ENCODE results near the gene STBD1. TPM values are rescaled to one million over a fixed set of nuclear protein-coding genes. Genes with fewer than 3 reads are reported as not detected.

The STBD1 gene
- total RNA-seq, 1 experiment from 2014 or later = 4.9 TPM

DNA sequence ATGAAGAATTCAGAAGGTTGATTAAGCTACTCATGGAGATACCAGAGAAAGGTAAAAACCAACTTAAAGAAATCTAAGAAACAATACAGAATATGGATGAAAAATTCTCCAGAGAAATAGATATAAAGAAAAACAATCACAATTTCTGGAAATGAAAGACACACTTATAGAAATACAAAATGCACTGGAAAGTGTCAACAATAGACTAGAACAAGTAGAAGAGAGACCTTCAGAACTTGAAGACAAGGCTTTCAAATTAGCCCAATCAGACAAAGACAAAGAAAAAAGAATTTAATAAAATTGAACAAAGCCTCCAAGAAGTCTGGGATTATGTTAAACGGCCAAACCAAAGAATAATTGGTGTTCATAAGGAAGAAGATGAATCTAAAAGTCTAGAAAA, 9.6 kb downstream of the STBD1 start:
- Histone ChIP-seq H3K36me3 (ENCODE audit: control insufficient read depth, insufficient read depth, low read length) (no peaks in the 10 kb centered on the region), H3K27ac (ENCODE audit: low read length) (no peak overlapping the region), H3K9me3 (ENCODE audit: control insufficient read depth, insufficient read depth, low read depth, low read length) (no peaks in the 10 kb centered on the region), H3K4me3 (ENCODE audit: low read depth in 2 of 2, low read length in 2 of 2) (no peak overlapping the region), H3K27me3 (ENCODE audit: control insufficient read depth, insufficient read depth, low read length) (no peaks in the 10 kb centered on the region), H3K4me1 (ENCODE audit: control insufficient read depth, insufficient read depth, low read length) (no peaks in the 10 kb centered on the region)
- intact Hi-C loops (cut with micrococcal nuclease; ENCODE audit: unreplicated experiment) = no loop called here
- TF ChIP-seq SIN3A (IDR thresholded peaks at IDR 0.05; ENCODE audit: borderline replicate concordance, insufficient read depth, low read depth, low read length) = no peak
- TF ChIP-seq TCF7L2 (IDR thresholded peaks at IDR 0.05; ENCODE audit: low read depth, low read length) = no peak
- no peak for TF ChIP-seq POLR2AphosphoS5 (IDR thresholded peaks at IDR 0.05; ENCODE audit: low read depth, low read length)
- TF ChIP-seq, protein P1, sequence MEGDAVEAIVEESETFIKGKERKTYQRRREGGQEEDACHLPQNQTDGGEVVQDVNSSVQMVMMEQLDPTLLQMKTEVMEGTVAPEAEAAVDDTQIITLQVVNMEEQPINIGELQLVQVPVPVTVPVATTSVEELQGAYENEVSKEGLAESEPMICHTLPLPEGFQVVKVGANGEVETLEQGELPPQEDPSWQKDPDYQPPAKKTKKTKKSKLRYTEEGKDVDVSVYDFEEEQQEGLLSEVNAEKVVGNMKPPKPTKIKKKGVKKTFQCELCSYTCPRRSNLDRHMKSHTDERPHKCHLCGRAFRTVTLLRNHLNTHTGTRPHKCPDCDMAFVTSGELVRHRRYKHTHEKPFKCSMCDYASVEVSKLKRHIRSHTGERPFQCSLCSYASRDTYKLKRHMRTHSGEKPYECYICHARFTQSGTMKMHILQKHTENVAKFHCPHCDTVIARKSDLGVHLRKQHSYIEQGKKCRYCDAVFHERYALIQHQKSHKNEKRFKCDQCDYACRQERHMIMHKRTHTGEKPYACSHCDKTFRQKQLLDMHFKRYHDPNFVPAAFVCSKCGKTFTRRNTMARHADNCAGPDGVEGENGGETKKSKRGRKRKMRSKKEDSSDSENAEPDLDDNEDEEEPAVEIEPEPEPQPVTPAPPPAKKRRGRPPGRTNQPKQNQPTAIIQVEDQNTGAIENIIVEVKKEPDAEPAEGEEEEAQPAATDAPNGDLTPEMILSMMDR (IDR thresholded peaks at IDR 0.05) = no peak
- TF ChIP-seq, protein P2, sequence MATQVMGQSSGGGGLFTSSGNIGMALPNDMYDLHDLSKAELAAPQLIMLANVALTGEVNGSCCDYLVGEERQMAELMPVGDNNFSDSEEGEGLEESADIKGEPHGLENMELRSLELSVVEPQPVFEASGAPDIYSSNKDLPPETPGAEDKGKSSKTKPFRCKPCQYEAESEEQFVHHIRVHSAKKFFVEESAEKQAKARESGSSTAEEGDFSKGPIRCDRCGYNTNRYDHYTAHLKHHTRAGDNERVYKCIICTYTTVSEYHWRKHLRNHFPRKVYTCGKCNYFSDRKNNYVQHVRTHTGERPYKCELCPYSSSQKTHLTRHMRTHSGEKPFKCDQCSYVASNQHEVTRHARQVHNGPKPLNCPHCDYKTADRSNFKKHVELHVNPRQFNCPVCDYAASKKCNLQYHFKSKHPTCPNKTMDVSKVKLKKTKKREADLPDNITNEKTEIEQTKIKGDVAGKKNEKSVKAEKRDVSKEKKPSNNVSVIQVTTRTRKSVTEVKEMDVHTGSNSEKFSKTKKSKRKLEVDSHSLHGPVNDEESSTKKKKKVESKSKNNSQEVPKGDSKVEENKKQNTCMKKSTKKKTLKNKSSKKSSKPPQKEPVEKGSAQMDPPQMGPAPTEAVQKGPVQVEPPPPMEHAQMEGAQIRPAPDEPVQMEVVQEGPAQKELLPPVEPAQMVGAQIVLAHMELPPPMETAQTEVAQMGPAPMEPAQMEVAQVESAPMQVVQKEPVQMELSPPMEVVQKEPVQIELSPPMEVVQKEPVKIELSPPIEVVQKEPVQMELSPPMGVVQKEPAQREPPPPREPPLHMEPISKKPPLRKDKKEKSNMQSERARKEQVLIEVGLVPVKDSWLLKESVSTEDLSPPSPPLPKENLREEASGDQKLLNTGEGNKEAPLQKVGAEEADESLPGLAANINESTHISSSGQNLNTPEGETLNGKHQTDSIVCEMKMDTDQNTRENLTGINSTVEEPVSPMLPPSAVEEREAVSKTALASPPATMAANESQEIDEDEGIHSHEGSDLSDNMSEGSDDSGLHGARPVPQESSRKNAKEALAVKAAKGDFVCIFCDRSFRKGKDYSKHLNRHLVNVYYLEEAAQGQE (IDR thresholded peaks at IDR 0.05; ENCODE audit: insufficient read depth in 1 of 2, low read depth in 2 of 2, low read length in 1 of 2) = no peak
- BruUV-seq (replicated peaks) = no TSS peak
- ChIA-PET POLR2A (no interaction called here), CTCF (no interaction called here)
- ATAC-seq (no peak), DNase-seq (ENCODE audit: low read depth, low spot score) (no peak)
- in situ Hi-C loops (cut with HindIII; ENCODE audit: low pct_unique_long_range_greater_than_20kb, low sequenced_read_pairs) = no loop called here

DNA sequence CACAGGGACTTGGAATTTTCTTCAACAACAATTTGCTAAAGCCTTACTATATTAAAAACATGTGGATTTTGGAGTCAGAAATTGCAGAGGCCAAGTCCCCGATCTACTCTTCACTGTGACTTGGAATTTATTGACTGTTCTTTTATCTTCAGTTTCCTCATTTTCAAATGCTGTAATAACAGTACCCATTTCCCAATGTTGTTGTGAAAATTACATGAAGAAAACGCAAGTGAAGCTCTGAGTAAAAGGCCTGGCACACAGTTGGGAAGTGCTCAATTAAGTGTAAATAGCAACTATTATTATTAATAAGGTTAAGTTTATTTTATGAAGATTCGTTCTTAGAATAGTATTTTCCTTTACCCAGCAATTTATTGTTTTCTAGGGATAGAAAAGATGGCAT, 15.7 kb downstream of the STBD1 start:
- H3K27me3 ChIP-seq (ENCODE audit: control insufficient read depth, insufficient read depth, low read length) = no peaks in the 10 kb centered on the region
- in situ Hi-C loops (cut with HindIII; ENCODE audit: low pct_unique_long_range_greater_than_20kb, low sequenced_read_pairs) (no loop called here), intact Hi-C loops (cut with micrococcal nuclease; ENCODE audit: unreplicated experiment) (no loop called here)
- no peaks in the 10 kb centered on the region for H3K4me1 ChIP-seq (ENCODE audit: control insufficient read depth, insufficient read depth, low read length)
- no TSS peak for BruUV-seq (replicated peaks)
- TF ChIP-seq SIN3A (IDR thresholded peaks at IDR 0.05; ENCODE audit: borderline replicate concordance, insufficient read depth, low read depth, low read length) (no peak), TCF7L2 (IDR thresholded peaks at IDR 0.05; ENCODE audit: low read depth, low read length) (no peak), POLR2AphosphoS5 (IDR thresholded peaks at IDR 0.05; ENCODE audit: low read depth, low read length) (no peak)
- TF ChIP-seq, protein P1 (IDR thresholded peaks at IDR 0.05) = no peak
- TF ChIP-seq, protein P2 (IDR thresholded peaks at IDR 0.05; ENCODE audit: insufficient read depth in 1 of 2, low read depth in 2 of 2, low read length in 1 of 2) = no peak
- ChIA-PET POLR2A (no interaction called here), CTCF (no interaction called here)
- peaks cover 9% of the 10 kb centered on the region; the same call in 1 of the 2 replicates for H3K9me3 ChIP-seq (ENCODE audit: control insufficient read depth, insufficient read depth, low read depth, low read length)
- no peaks in the 10 kb centered on the region for H3K36me3 ChIP-seq (ENCODE audit: control insufficient read depth, insufficient read depth, low read length)
- no peak overlapping the region for H3K4me3 ChIP-seq (ENCODE audit: low read depth in 2 of 2, low read length in 2 of 2)
- DNase-seq (ENCODE audit: low read depth, low spot score) (no peak), ATAC-seq (no peak)
- no peak overlapping the region for H3K27ac ChIP-seq (ENCODE audit: low read length)

Measured in Panc1 (cell line).